Stimulated activated CD4-positive, alpha-beta T cell treated with anti-CD3 and anti-CD28 coated beads, Interleukin-15, amount 100 ng/mL, for 48 hours (primary cell): ENCODE data around the gene NBEA.

ENCODE experiments used
- DNase-seq, 2 donors: peaks; one replicate each; pipeline ENCODE4 v3.0.0-alpha.2; 2020; ENCODE audit warnings: low read depth in 2 of 2

NBEA gene

GRCh38 chr13:35164324-35164932, 222.4 kb downstream of the NBEA start:
- no peak for DNase-seq

- DNase-seq = no peak
Observed at GRCh38 chr13:35165205-35165604, 223.1 kb downstream of the NBEA start.

- DNase-seq = no peak
Observed at GRCh38 chr13:35179494-35179893, 237.4 kb downstream of the NBEA start.

- DNase-seq = no peak
Observed at GRCh38 chr13:35179920-35180663, 238.0 kb downstream of the NBEA start.

GRCh38 chr13:35190241-35190640, 248.2 kb downstream of the NBEA start:
- no peak for DNase-seq

- DNase-seq = no peak
Observed at GRCh38 chr13:35191883-35192282, 249.8 kb downstream of the NBEA start.

GRCh38 chr13:35198613-35199200, 256.6 kb downstream of the NBEA start:
- DNase-seq = no peak

GRCh38 chr13:35208587-35208986, 266.5 kb downstream of the NBEA start:
- no peak for DNase-seq

GRCh38 chr13:35210261-35210660, 268.2 kb downstream of the NBEA start:
- DNase-seq = no peak

GRCh38 chr13:35211949-35212348, 269.9 kb downstream of the NBEA start:
- no peak for DNase-seq

- DNase-seq = no peak
Observed at GRCh38 chr13:35213911-35214310, 271.8 kb downstream of the NBEA start.

GRCh38 chr13:35216131-35216530, 274.1 kb downstream of the NBEA start:
- DNase-seq = no peak

- no peak for DNase-seq
Observed at GRCh38 chr13:35219021-35219420, 277.0 kb downstream of the NBEA start.

GRCh38 chr13:35225159-35225558, 283.1 kb downstream of the NBEA start:
- no peak for DNase-seq

GRCh38 chr13:35225582-35225981, 283.5 kb downstream of the NBEA start:
- no peak for DNase-seq

GRCh38 chr13:35228536-35228935, 286.5 kb downstream of the NBEA start:
- no peak for DNase-seq

- DNase-seq = no peak
Observed at GRCh38 chr13:35231426-35231825, 289.4 kb downstream of the NBEA start.

- no peak for DNase-seq
Observed at GRCh38 chr13:35238274-35238673, 296.2 kb downstream of the NBEA start.

GRCh38 chr13:35252536-35253205, 310.6 kb downstream of the NBEA start:
- DNase-seq = no peak

GRCh38 chr13:35255241-35255640, 313.2 kb downstream of the NBEA start:
- DNase-seq = no peak

GRCh38 chr13:35256459-35257148, 314.5 kb downstream of the NBEA start:
- DNase-seq = no peak

- DNase-seq = no peak
Observed at GRCh38 chr13:35260316-35260715, 318.2 kb downstream of the NBEA start.
